ENCODE results near the gene NKX2-4.

NKX2-4 gene

DNA sequence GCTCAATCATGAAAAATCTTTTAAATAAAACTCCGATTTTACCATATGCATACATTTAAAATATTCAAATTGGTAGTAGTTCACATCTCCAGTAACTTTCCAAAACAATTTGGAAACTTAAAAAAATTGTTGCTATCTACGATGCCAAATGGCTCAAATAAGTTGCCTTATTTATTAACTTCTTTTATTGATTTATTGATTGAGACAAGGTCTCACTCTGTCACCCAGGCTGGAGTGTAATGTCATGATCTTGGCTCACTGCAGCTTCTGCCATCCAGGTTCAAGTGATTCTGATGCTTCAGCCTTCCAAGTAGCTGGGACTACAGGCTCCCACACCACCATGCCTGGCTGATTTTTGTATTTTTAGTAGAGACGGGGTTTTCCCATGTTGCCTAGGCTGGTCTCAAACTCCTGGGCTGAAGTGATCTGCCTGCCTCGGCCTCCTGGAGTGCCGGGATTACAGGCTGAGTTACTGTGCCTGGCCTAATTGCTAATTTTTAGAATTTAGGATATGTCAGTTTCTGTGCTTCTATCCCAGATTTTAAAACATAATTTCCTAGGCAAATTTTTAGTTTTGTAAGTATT lies 12.9 kb downstream of the NKX2-4 start:
- H3K27ac ChIP-seq (ENCODE audit: insufficient read depth, low read length, poor library complexity, severe bottlenecking), result no peak overlapping the region
- no peaks in the 10 kb centered on the region for H3K27me3 ChIP-seq (replicated peaks; ENCODE audit: control insufficient read depth, insufficient read depth, low read length, poor library complexity, severe bottlenecking)
- H3K9me3 ChIP-seq (ENCODE audit: control insufficient read depth, low read length), result no peaks in the 10 kb centered on the region
- peaks cover 58% of the 10 kb centered on the region for H3K36me3 ChIP-seq (ENCODE audit: control insufficient read depth, insufficient read depth, low read length)
- no peak overlapping the region for H3K4me3 ChIP-seq (ENCODE audit: insufficient read depth, low read depth, low read length, poor library complexity, severe bottlenecking)
- no peak for DNase-seq
- no peaks in the 10 kb centered on the region for H3K4me1 ChIP-seq (ENCODE audit: control insufficient read depth, insufficient read depth, low read length, poor library complexity, severe bottlenecking)

DNA sequence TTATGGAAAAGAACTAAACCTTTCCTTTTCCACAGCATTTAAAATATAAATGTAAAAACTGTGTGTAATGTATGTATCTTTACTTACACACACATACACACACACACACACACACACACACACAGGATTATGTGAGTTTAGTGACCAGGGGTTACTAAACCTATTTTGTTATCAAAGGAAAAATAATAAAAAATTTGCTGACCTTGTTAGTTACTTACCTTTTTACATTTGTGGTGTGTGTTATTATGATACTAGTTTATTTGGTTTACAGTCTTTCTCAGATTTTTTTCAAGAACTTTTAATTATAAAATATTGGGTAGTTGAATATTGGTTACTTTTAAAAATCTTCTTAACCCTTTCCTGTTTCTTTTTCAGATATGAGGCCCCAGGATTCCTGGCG lies 15.7 kb downstream of the NKX2-4 start:
- no peak for DNase-seq
- no peaks in the 10 kb centered on the region for H3K9me3 ChIP-seq (ENCODE audit: control insufficient read depth, low read length)
- H3K36me3 ChIP-seq (ENCODE audit: control insufficient read depth, insufficient read depth, low read length), result peaks cover 56% of the 10 kb centered on the region
- H3K4me1 ChIP-seq (ENCODE audit: control insufficient read depth, insufficient read depth, low read length, poor library complexity, severe bottlenecking), result no peaks in the 10 kb centered on the region
- no peak overlapping the region for H3K27ac ChIP-seq (ENCODE audit: insufficient read depth, low read length, poor library complexity, severe bottlenecking)
- no peak overlapping the region for H3K4me3 ChIP-seq (ENCODE audit: insufficient read depth, low read depth, low read length, poor library complexity, severe bottlenecking)
- no peaks in the 10 kb centered on the region for H3K27me3 ChIP-seq (replicated peaks; ENCODE audit: control insufficient read depth, insufficient read depth, low read length, poor library complexity, severe bottlenecking)

DNA sequence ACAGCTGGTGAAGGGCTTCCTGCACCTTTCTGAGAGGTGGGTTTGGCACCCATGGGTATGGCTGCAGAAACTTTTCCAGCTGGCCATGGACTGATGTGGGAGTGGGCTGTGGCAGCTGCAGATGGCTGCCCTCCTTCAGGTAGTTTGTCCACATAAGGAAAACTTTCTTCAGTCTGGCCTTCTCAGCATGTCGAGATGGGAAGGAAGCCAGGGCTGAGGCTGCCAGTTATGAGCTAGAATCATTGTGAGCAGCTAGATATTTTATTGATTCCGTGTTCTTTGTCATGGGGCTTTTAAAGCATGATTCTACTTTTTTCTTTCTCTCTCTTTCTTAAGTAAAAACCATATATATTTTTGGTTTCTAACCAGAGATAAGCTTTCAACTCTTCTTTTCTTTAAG lies 16.6 kb downstream of the NKX2-4 start:
- Histone ChIP-seq H3K4me1 (ENCODE audit: control insufficient read depth, insufficient read depth, low read length, poor library complexity, severe bottlenecking) (no peaks in the 10 kb centered on the region), H3K9me3 (ENCODE audit: control insufficient read depth, low read length) (no peaks in the 10 kb centered on the region), H3K27ac (ENCODE audit: insufficient read depth, low read length, poor library complexity, severe bottlenecking) (no peak overlapping the region), H3K27me3 (replicated peaks; ENCODE audit: control insufficient read depth, insufficient read depth, low read length, poor library complexity, severe bottlenecking) (no peaks in the 10 kb centered on the region), H3K36me3 (ENCODE audit: control insufficient read depth, insufficient read depth, low read length) (peaks cover 54% of the 10 kb centered on the region), H3K4me3 (ENCODE audit: insufficient read depth, low read depth, low read length, poor library complexity, severe bottlenecking) (no peak overlapping the region)
- DNase-seq, result no peak

DNA sequence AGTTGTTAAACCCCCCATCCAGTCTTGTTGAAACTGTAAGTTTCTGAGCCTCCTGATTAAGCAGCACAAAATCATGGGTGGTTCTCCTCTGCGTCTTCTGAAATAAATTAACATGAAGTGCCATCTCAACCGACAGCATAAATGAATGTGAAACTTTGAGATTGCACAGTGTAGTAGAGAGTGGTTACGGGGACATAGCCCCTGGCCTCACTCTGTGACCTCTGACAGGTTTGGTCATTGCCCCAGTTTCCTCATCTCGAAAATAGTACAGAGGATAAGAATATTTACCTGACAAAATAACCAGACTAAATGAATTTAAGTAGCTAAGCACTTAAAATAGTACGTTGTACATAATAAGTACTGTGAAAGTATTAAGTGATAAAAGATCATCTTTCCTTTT lies 19.1 kb downstream of the NKX2-4 start:
- no peaks in the 10 kb centered on the region for H3K27me3 ChIP-seq (replicated peaks; ENCODE audit: control insufficient read depth, insufficient read depth, low read length, poor library complexity, severe bottlenecking)
- no peak overlapping the region for H3K4me3 ChIP-seq (ENCODE audit: insufficient read depth, low read depth, low read length, poor library complexity, severe bottlenecking)
- H3K27ac ChIP-seq (ENCODE audit: insufficient read depth, low read length, poor library complexity, severe bottlenecking), result no peak overlapping the region
- no peaks in the 10 kb centered on the region for H3K4me1 ChIP-seq (ENCODE audit: control insufficient read depth, insufficient read depth, low read length, poor library complexity, severe bottlenecking)
- DNase-seq, result no peak
- peaks cover 50% of the 10 kb centered on the region for H3K36me3 ChIP-seq (ENCODE audit: control insufficient read depth, insufficient read depth, low read length)
- H3K9me3 ChIP-seq (ENCODE audit: control insufficient read depth, low read length), result no peaks in the 10 kb centered on the region

DNA sequence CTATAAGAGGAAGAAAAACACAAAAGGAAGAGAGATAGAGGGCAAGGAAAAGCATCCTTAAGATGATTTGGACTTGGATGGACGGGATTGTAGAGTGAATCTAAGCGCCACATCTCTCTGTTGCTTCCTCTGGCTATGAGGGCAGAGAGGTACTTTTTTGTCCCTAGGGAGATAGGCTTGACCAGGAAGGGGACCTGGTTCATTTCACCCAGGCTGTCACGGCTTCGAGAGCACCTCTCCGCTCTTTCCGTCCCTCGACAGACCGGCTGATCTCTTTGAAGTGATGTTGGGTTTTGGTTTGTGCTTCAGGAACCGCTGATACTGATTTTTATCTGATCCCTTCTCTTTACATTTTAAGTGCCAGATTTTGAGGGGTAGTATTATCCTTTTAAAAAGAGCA lies 19.6 kb downstream of the NKX2-4 start:
- Histone ChIP-seq H3K9me3 (ENCODE audit: control insufficient read depth, low read length) (no peaks in the 10 kb centered on the region), H3K36me3 (ENCODE audit: control insufficient read depth, insufficient read depth, low read length) (peaks cover 46% of the 10 kb centered on the region)
- DNase-seq, result no peak

DNA sequence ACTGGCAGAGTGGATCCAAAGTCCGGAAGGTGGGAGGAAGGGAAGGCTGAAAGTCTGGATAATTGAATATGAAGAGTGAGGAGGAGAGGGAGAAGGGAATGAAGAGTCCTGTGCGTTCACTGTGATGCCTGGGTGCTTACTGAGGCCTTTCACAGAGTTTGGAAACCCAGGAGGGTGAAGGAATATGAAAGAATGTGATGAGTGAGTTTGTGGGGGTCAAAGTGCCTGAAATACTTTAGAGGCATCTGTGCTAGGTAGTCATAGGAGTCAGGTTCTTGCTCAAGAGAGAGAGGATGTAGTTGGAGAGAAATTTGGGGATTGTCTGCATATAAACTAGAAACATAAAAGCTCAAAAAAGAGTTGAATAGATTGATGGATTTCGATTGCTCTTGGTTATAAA lies 20.7 kb downstream of the NKX2-4 start:
- Histone ChIP-seq H3K4me3 (ENCODE audit: insufficient read depth, low read depth, low read length, poor library complexity, severe bottlenecking) (no peak overlapping the region), H3K36me3 (ENCODE audit: control insufficient read depth, insufficient read depth, low read length) (peaks cover 35% of the 10 kb centered on the region), H3K27me3 (replicated peaks; ENCODE audit: control insufficient read depth, insufficient read depth, low read length, poor library complexity, severe bottlenecking) (no peaks in the 10 kb centered on the region), H3K4me1 (ENCODE audit: control insufficient read depth, insufficient read depth, low read length, poor library complexity, severe bottlenecking) (no peaks in the 10 kb centered on the region), H3K9me3 (ENCODE audit: control insufficient read depth, low read length) (no peaks in the 10 kb centered on the region), H3K27ac (ENCODE audit: insufficient read depth, low read length, poor library complexity, severe bottlenecking) (no peak overlapping the region)
- no peak for DNase-seq

More for the DNA sequence above, 19.6 kb downstream of the NKX2-4 start:
- H3K4me3 ChIP-seq (ENCODE audit: insufficient read depth, low read depth, low read length, poor library complexity, severe bottlenecking), result no peak overlapping the region
- no peak overlapping the region for H3K27ac ChIP-seq (ENCODE audit: insufficient read depth, low read length, poor library complexity, severe bottlenecking)
- no peaks in the 10 kb centered on the region for H3K27me3 ChIP-seq (replicated peaks; ENCODE audit: control insufficient read depth, insufficient read depth, low read length, poor library complexity, severe bottlenecking)
- H3K4me1 ChIP-seq (ENCODE audit: control insufficient read depth, insufficient read depth, low read length, poor library complexity, severe bottlenecking), result no peaks in the 10 kb centered on the region

DNA sequence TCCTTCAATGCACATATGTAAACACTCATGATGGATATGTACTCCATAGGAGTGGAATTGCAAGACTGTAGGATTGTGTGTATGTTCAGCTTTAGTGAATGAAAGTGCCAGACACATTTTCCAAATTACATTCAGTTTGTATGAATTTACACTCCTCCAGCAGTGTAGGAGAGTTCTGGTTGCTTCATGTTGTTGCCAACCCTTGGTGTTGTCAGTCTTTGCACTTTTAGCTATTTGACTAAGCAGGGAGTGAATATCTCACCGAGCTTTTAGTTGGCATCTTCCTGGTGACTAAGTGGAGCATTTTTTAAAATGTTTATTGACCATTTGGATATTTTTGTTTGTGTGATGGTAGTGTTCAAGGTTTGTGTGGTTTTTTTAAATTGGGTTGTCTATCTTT lies 23.9 kb downstream of the NKX2-4 start:
- DNase-seq, result no peak
- no peaks in the 10 kb centered on the region for H3K4me1 ChIP-seq (ENCODE audit: control insufficient read depth, insufficient read depth, low read length, poor library complexity, severe bottlenecking)
- peaks cover 15% of the 10 kb centered on the region for H3K36me3 ChIP-seq (ENCODE audit: control insufficient read depth, insufficient read depth, low read length)
- H3K27me3 ChIP-seq (replicated peaks; ENCODE audit: control insufficient read depth, insufficient read depth, low read length, poor library complexity, severe bottlenecking), result no peaks in the 10 kb centered on the region
- H3K9me3 ChIP-seq (ENCODE audit: control insufficient read depth, low read length), result no peaks in the 10 kb centered on the region
- H3K4me3 ChIP-seq (ENCODE audit: insufficient read depth, low read depth, low read length, poor library complexity, severe bottlenecking), result no peak overlapping the region
- no peak overlapping the region for H3K27ac ChIP-seq (ENCODE audit: insufficient read depth, low read length, poor library complexity, severe bottlenecking)

DNA sequence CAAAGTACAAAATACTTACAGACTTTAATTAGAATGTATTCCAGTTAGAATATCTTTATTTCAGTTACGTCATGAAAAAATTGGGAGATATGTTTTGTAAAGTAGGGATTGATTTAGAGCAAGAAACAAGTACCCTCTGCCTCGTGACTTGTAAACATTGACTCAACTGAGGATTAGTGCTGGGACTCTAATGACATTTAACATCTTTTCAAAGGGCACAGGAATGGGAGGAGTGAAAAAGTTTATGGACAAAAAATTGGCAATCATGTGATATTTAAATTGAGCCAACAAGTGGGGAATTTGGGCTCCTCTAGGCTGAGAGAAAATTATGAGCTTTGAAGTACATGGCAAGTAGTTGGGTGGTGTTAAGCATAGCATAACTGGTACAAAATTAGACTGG lies 25.3 kb downstream of the NKX2-4 start:
- H3K36me3 ChIP-seq (ENCODE audit: control insufficient read depth, insufficient read depth, low read length), result peaks cover 19% of the 10 kb centered on the region
- DNase-seq, result no peak

DNA sequence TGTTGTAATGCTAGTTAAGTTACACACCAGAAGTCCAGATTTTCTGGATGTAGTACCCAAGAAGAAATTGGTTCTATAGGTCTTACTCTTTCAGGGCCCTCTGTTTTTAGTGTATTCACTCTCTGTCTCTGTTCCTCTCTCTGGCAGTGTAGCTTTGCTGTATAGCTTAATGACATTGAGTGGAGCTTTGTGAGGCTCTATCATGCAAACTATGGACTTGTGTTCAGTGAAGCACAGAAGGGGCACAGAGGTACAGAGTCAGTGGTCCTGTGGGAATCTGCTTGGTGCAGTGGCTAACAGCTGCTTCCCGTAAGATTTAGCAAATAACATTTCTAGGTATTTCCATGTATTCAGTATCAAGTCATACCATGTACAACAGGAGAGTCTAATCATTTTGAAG lies 26.1 kb downstream of the NKX2-4 start:
- H3K4me3 ChIP-seq (ENCODE audit: insufficient read depth, low read depth, low read length, poor library complexity, severe bottlenecking), result no peak overlapping the region
- H3K9me3 ChIP-seq (ENCODE audit: control insufficient read depth, low read length), result no peaks in the 10 kb centered on the region
- peaks cover 23% of the 10 kb centered on the region for H3K36me3 ChIP-seq (ENCODE audit: control insufficient read depth, insufficient read depth, low read length)
- no peak for DNase-seq
- no peaks in the 10 kb centered on the region for H3K27me3 ChIP-seq (replicated peaks; ENCODE audit: control insufficient read depth, insufficient read depth, low read length, poor library complexity, severe bottlenecking)
- H3K4me1 ChIP-seq (ENCODE audit: control insufficient read depth, insufficient read depth, low read length, poor library complexity, severe bottlenecking), result no peaks in the 10 kb centered on the region
- no peak overlapping the region for H3K27ac ChIP-seq (ENCODE audit: insufficient read depth, low read length, poor library complexity, severe bottlenecking)

More for the DNA sequence above, 25.3 kb downstream of the NKX2-4 start:
- no peak overlapping the region for H3K4me3 ChIP-seq (ENCODE audit: insufficient read depth, low read depth, low read length, poor library complexity, severe bottlenecking)
- no peak overlapping the region for H3K27ac ChIP-seq (ENCODE audit: insufficient read depth, low read length, poor library complexity, severe bottlenecking)
- H3K4me1 ChIP-seq (ENCODE audit: control insufficient read depth, insufficient read depth, low read length, poor library complexity, severe bottlenecking), result no peaks in the 10 kb centered on the region
- H3K27me3 ChIP-seq (replicated peaks; ENCODE audit: control insufficient read depth, insufficient read depth, low read length, poor library complexity, severe bottlenecking), result no peaks in the 10 kb centered on the region
- no peaks in the 10 kb centered on the region for H3K9me3 ChIP-seq (ENCODE audit: control insufficient read depth, low read length)

DNA sequence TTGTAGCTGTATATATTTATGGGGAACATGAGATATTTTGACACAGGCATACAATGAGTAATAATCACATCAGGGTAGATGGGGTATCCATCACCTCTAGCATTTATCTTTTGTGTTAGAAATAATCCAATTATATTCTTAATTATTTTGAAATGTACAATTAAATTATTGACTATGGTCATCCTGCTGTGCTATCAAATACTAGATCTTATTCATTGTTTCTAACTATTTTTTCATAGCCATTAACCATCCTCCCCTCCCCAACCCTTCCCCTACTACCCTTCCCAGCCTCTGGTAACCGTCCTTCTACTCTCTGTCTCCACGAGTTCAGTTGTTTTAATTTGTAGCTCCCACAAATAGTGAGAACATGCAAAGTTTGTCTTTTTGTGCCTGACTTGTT lies 28.5 kb downstream of the NKX2-4 start:
- no peak for DNase-seq
- peaks cover 31% of the 10 kb centered on the region for H3K36me3 ChIP-seq (ENCODE audit: control insufficient read depth, insufficient read depth, low read length)
- H3K27ac ChIP-seq (ENCODE audit: insufficient read depth, low read length, poor library complexity, severe bottlenecking), result no peak overlapping the region
- no peaks in the 10 kb centered on the region for H3K27me3 ChIP-seq (replicated peaks; ENCODE audit: control insufficient read depth, insufficient read depth, low read length, poor library complexity, severe bottlenecking)
- no peaks in the 10 kb centered on the region for H3K9me3 ChIP-seq (ENCODE audit: control insufficient read depth, low read length)
- H3K4me3 ChIP-seq (ENCODE audit: insufficient read depth, low read depth, low read length, poor library complexity, severe bottlenecking), result no peak overlapping the region
- H3K4me1 ChIP-seq (ENCODE audit: control insufficient read depth, insufficient read depth, low read length, poor library complexity, severe bottlenecking), result no peaks in the 10 kb centered on the region
